Muscle of back (tissue), 11 donors: ENCODE results near the gene TRERF1. TPM values are rescaled to one million over a fixed set of nuclear protein-coding genes. Genes with fewer than 3 reads are reported as not detected.
A peak's percentile ranks its signal among the peaks of the same experiment; 100 is the strongest.
"Not testable (repeated sequence)": the region's sequence is repeated elsewhere in the genome, so short reads cannot be mapped to it uniquely, and the experiment has no call there.

Experiments used
- DNase-seq, 3 donors: peaks; one replicate each; pipeline versions ENCODE4 v3.0.0 to v3.0.0-alpha.2; 2013
- polyA plus RNA-seq, 10 donors: library from polyadenylated mRNA; unstranded; fragments of 120-200 nt; gene quantifications; one replicate each; pipeline ENCODE4 v1.2.1, GENCODE V29; 2013; ENCODE audit not compliant: insufficient read length in 10 of 10

Gene TRERF1
- polyA plus RNA-seq, 10 donors, result 7.1 to 12.6 (median 8.7) TPM

DNA sequence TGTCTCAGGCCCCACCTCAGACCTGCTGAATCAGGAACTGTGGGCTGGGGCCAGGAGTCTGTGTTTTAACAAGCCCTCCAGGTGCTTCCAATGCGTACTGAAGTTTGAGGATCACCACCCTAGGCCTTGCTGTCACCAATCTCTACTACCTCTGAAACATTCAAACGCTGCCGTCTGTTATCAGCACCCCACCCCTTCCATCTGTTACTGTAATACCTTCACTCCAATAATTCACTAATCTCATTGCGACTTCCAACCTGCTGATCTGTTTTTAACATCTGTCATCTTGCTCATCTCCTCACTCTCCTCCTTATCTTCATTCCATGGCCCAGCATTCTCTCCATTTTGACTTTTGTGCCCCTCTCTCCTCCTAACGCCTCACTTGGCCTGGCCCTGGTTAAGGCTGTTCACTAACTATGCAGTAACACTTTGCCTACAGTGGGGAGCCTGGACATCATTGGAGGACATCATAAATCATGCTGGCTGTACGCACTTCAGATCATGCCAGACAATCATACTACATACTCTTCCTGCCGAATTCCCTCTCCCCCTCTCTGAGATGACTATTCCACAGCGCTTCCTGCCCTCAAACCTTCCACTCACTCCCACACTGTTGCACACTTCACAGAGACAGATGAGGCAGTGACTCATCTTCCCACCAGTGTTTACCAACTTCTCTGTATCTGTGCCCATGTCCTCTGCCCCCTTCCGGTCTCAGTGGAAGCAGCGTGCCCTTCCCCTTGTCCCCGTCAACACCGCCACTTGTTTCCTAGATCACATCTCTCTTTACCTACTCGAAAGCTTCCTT, 254.0 kb downstream of the TRERF1 start:
- no peak for DNase-seq

DNA sequence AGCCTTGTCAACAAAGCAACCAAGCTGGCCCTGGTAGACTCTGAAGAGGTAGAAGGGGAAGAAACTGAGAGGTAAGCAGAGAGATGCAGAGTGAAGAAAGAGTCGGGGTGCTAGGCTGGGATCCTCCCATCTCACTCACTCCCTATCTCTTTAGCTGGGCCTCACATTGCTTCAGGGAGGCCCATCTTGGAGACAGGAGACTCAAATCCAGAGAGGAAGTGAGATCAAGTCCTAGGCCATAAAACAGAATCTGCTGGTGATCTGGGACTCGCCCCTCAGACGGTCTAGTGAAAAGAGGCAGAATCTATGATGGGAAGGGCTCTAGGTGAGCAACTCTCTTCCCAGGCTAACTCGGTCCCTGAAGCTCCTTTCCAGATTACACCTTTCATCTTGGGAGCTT, 256.3 kb downstream of the TRERF1 start:
- DNase-seq, result no peak

DNA sequence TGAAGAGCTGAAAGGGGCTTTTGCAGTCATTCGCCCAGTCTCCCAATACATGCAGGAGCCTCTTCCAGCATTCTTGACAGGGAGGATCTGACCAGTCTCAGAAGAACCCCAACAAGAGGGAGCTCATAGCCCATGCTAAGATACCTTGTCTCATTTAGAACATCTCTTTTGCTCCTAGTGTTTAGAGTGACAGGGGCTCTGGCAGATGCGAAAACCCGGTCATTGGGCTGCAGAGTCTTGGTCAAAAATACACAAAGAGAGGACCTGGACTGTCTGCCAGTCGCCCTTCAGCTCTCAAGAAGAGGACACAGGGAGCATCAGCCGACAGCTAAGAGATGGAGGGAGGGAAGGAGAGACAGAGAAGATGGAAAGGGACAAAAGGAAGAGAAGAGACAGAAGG, 257.7 kb downstream of the TRERF1 start:
- DNase-seq, result no peak

GRCh38 chr6:42193491-42193894, 258.2 kb downstream of the TRERF1 start:
- no peak for DNase-seq

DNA sequence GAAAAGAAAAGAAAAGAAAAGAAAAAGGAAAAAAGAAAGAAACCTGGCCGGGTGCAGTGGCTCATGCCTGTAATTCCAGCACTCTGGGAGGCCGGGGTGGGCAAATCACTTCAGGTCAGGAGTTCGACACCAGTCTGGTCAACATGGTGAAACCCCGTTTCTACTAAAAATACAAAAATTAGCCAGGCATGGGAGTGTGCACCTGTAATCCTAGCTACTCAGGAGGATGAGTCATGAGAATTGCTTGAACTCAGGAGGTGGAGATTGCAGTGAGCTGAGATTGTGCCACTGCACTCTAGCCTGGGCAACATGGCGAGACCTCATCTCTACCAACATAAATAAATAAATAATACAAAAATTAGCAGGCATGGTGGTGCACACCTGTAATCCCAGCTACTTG, 259.3 kb downstream of the TRERF1 start:
- not testable (repeated sequence) for DNase-seq

GRCh38 chr6:42190554-42191183, 261.1 kb downstream of the TRERF1 start:
- peak in 2 of 3 donors; percentile 16 to 69 for DNase-seq

GRCh38 chr6:42188406-42188805, 263.3 kb downstream of the TRERF1 start:
- no peak for DNase-seq

GRCh38 chr6:42185597-42185996, 266.1 kb downstream of the TRERF1 start:
- no peak for DNase-seq

DNA sequence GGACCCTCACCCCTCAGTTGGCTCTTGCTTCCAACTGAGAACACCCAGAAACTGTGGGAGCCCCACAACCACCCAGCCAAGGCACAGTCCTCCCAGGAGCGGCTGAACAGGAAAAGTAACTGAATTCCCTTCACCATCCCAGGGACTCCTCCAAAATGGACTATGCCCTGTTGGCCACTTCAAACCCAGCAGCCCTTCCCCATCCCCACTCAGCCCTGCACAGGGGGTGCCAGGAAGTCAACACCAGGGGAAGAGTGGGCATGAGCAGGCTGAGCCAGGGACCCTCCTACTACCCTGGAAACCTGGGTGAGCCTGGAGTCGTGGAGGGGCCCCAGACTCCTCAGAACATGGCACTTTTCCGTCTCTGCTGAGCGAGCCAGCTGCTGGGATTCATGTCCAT, 267.3 kb downstream of the TRERF1 start:
- DNase-seq, result no peak

- no peak for DNase-seq
These were observed 269.6 kb downstream of the TRERF1 start for GRCh38 chr6:42182101-42182500.

- DNase-seq, result no peak
These were observed 271.8 kb downstream of the TRERF1 start for GRCh38 chr6:42179945-42180313.

DNA sequence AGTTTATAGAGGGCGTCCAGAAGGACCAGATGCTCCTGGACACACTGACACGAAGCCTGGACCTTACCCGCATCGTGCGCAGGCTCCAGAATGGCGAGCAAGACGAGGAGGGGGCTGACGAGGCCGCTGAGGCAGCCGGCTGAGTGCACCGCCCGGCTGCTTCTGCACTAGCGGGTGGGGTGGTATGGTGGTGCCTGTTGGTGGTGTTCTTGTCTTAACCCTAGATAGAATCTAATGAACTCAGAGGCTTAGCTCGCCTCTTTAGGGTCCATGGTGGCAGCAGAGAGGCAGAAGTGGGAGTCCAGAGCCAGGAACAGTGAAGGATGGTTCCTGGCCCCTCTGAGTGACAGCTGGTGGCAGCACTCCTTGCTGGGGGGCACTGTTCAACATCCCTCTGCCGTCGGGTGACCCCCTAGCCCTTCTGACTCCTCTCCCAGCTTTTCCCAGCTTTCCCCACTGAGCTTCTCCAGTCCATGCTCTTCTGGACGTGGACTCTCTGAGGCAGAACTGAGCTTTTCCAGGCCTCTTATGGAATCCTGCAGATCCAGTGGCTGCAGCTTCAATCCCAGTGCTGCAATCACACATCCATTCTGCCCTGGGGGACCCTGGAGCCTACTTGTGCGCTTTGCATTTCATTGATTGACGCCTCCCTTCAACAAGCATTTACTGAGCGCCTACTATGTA, 272.3 kb downstream of the TRERF1 start:
- DNase-seq, result no peak

DNA sequence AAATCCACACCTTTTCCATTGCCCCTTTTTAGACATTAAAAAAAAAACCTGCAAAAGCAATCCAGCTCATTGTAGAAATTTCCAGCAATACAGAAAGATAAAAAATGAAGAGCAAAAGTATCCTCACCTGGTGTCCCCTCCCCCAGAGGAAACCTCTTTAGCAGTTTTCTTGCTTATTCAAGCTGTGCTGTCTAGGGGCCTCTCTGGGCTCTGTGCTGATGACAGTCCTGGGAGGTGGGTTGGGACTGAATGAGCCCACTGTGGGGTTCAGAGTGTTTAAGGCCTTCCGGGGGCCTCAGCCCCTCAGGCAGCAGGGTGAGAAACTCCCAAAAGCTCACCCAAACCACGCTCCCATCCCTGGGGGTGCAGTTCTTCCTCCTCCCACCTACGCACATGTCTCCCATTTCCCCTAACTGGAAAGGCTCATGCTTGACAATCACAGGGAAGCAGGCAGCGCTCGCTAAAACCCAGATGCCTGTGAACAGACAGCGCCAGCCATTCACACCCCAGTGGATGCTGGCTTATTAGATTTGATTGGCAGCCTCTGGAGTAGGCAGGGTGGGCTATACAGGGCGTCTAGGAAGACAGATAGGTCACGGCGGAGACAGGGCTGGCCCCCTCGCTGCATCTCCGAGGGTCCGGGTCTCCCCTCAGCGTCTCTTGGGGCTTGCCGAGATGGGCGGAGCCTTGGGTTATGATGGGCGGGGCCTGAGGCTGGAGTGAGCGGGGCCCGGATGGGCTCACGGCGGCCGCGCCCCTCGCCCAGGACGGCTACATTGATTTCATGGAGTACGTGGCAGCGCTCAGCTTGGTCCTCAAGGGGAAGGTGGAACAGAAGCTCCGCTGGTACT, 274.0 kb downstream of the TRERF1 start:
- no peak for DNase-seq

DNA sequence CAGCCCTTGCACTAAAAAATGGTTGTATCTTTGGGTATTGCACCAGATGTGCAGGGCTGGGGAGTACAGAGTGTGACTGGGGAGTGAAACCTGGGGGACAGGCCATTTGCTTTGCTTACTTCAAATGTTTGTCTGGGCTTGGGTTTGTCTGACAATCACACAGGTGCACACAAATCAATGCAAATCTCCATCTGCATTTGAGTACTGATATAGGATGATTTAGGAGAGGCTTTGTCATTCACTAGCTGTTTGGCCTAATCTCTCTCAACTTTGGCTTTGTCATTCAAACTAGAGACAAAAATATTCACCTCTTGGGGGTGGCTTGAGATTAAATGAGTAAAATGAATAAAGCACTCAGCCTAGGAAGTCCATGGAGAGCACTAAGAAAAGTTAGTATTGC, 274.7 kb downstream of the TRERF1 start:
- no peak for DNase-seq

DNA sequence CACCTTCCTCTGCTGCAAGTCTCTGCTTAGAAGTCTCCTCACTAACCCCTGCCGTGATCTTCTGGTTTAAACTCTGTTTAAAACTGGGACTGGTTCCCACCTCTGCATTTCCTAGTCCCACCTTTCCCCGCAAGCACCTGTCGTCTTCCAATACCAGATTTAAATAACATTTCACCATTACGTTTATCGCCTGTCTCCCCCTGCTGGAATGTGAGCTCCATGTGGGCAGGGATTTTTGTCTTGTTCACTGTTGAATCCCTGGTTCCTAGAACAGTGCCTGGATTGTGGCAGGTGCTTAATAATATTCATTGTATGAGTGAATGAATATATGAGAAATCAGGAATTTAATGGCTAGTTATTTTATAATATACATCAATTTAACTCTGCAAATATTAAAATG, 275.9 kb downstream of the TRERF1 start:
- DNase-seq, result no peak

Other genes starting within 250 kb of the TRERF1 start
- 10 to 100 TPM; 29.3 to 44.9 (median 34.5) TPM for gene MRPS10, start 234.1 kb downstream of the TRERF1 start, polyA plus RNA-seq
- 10 to 100 TPM; 13.1 to 22.1 (median 17.2) TPM for gene UBR2, start 112.1 kb upstream of the TRERF1 start, polyA plus RNA-seq